Tibial artery (tissue), 4 donors: ENCODE results near the gene CYGB.

ENCODE experiments used
- DNase-seq, 2 donors: peaks; one replicate each; pipeline ENCODE4 v3.0.0-alpha.2; 2019
- H3K27ac ChIP-seq, 2 donors: fragments of 200-600 bp; sonication (generic) in 1 of 2; 1 replicate in 1 of 2; 2 replicates in 1 of 2; pipeline ENCODE4 v1.5.1; 2018 to 2019; ENCODE audit warnings: mild to moderate bottlenecking in 1 of 2
- H3K27me3 ChIP-seq, 2 donors: fragments of 200-600 bp; sonication (generic) in 1 of 2; one replicate each; pipeline versions ENCODE4 v1.5.1 to v1.6.0; 2016 to 2019
- H3K36me3 ChIP-seq, 3 donors: fragments of 200-600 bp; sonication (generic) in 2 of 3; one replicate each; pipeline ENCODE4 v1.5.1; 2016 to 2019; ENCODE audit warnings: mild to moderate bottlenecking in 2 of 3
- H3K4me1 ChIP-seq, 4 donors: fragments of 200-600 bp; sonication (generic) in 2 of 4; 1 replicate in 3 of 4; 2 replicates in 1 of 4; pipeline ENCODE4 v1.5.1; 2016 to 2019
- H3K4me3 ChIP-seq, 2 donors: fragments of 200-600 bp; sonication (generic) in 1 of 2; 1 replicate in 1 of 2; 2 replicates in 1 of 2; pipeline ENCODE4 v1.5.1; 2018 to 2019; ENCODE audit warnings: mild to moderate bottlenecking in 2 of 2
- H3K9me3 ChIP-seq, 3 donors: fragments of 200-600 bp; sonication (generic) in 1 of 3; one replicate each; pipeline ENCODE4 v1.5.1; 2016 to 2019
- CTCF ChIP-seq, 2 experiments: fragments of 200-600 bp in 1 of 2; fragments of 450-650 bp in 1 of 2; IDR thresholded peaks; one replicate each; pipeline ENCODE4 v1.5.1; 2017 to 2019; ENCODE audit warnings: antibody characterized with exemption in 2 of 2, mild to moderate bottlenecking in 1 of 2, moderate library complexity in 1 of 2
- intact Hi-C: fragments of 100-400 bp; cut with DNase I; formaldehyde crosslinking; loops from one replicate; pipeline ENCODE4 v1.15.0; 2023; ENCODE audit warnings: low total_unique reads

The CYGB gene

GRCh38 chr17:76487451-76488192, 49.9 kb downstream of the CYGB start:
- Histone ChIP-seq H3K4me1 (no peaks in the 10 kb centered on the region), H3K27ac (no peak overlapping the region), H3K36me3 (peaks cover 0 to 7% (median 0%) of the 10 kb centered on the region in 3 donors), H3K27me3 (no peaks in the 10 kb centered on the region), H3K4me3 (no peak overlapping the region), H3K9me3 (no peaks in the 10 kb centered on the region)
- no peak for DNase-seq
- intact Hi-C loops, result no loop called here
- no peak for TF ChIP-seq CTCF (IDR thresholded peaks at IDR 0.05)

GRCh38 chr17:76485569-76485968, 51.9 kb downstream of the CYGB start:
- DNase-seq, result peak in 1 of 2 donors; percentile 59
- no peak for TF ChIP-seq CTCF (IDR thresholded peaks at IDR 0.05)
- H3K36me3 ChIP-seq, result peaks cover 0 to 16% (median 0%) of the 10 kb centered on the region in 3 donors
- no peaks in the 10 kb centered on the region for H3K27me3 ChIP-seq
- intact Hi-C loops, result no loop called here
- H3K4me3 ChIP-seq, result no peak overlapping the region
- H3K9me3 ChIP-seq, result no peaks in the 10 kb centered on the region
- no peaks in the 10 kb centered on the region for H3K4me1 ChIP-seq
- no peak overlapping the region for H3K27ac ChIP-seq

GRCh38 chr17:76484228-76484725, 53.2 kb downstream of the CYGB start:
- H3K4me1 ChIP-seq, result no peaks in the 10 kb centered on the region
- no peak overlapping the region for H3K27ac ChIP-seq
- H3K27me3 ChIP-seq, result no peaks in the 10 kb centered on the region
- intact Hi-C loops, result no loop called here
- H3K36me3 ChIP-seq, result peaks cover 0 to 22% (median 0%) of the 10 kb centered on the region in 3 donors
- no peaks in the 10 kb centered on the region for H3K9me3 ChIP-seq
- TF ChIP-seq CTCF (IDR thresholded peaks at IDR 0.05), result no peak
- no peak overlapping the region for H3K4me3 ChIP-seq
- no peak for DNase-seq

- H3K4me3 ChIP-seq, result no peak overlapping the region
- intact Hi-C loops, result no loop called here
- peaks cover 0 to 34% (median 0%) of the 10 kb centered on the region in 3 donors for H3K36me3 ChIP-seq
- no peaks in the 10 kb centered on the region for H3K27me3 ChIP-seq
- no peaks in the 10 kb centered on the region for H3K9me3 ChIP-seq
- TF ChIP-seq CTCF (IDR thresholded peaks at IDR 0.05), result no peak
- H3K4me1 ChIP-seq, result no peaks in the 10 kb centered on the region
- H3K27ac ChIP-seq, result no peak overlapping the region
- DNase-seq, result no peak
Measured at GRCh38 chr17:76481071-76481655, 56.3 kb downstream of the CYGB start.

- Histone ChIP-seq H3K4me1 (no peaks in the 10 kb centered on the region), H3K9me3 (no peaks in the 10 kb centered on the region), H3K27me3 (no peaks in the 10 kb centered on the region), H3K4me3 (no peak overlapping the region), H3K36me3 (peaks cover 0 to 37% (median 0%) of the 10 kb centered on the region in 3 donors), H3K27ac (no peak overlapping the region)
- DNase-seq, result no peak
- no peak for TF ChIP-seq CTCF (IDR thresholded peaks at IDR 0.05)
- intact Hi-C loops, result no loop called here
Measured at GRCh38 chr17:76480632-76481031, 56.9 kb downstream of the CYGB start.
